CD4-positive, alpha-beta T cell treated with Interleukin-6 at 100 ng/mL for 8 hours (primary cell): ENCODE data around the gene PWWP2B.

Experiments
- DNase-seq: peaks from one replicate; pipeline ENCODE4 v3.0.0-alpha.2; 2020; ENCODE audit warnings: mixed read lengths, low spot score

The PWWP2B gene

GRCh38 chr10:132397036-132397541 is at the start of gene PWWP2B:
Gene PWWP2B, plus strand, starts transcription at chr10:132397200. Its CDS starts 27 bp downstream, at chr10:132397227.
- DNase-seq, result peak; percentile 38

GRCh38 chr10:132347211-132347930 is 49.6 kb upstream of the PWWP2B start:
- DNase-seq, result no peak

DNA sequence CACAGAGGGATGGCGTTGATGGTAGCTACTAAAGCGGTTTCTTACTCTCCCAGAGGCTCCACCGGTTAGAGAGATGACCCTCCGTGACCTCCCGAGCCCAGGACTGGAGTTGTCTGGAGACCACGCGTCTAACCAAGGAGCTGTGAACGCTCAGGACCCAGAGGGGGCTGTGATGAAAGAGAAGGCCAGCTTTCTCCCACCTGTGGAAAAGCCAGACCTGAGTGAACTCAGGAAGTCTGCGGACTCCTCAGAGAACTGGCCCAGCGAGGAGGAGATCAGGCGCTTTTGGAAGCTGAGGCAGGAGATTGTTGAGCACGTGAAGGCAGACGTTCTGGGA is 49.1 kb upstream of the PWWP2B start:
- DNase-seq, result no peak

- no peak for DNase-seq
These were observed 47.2 kb upstream of the PWWP2B start for GRCh38 chr10:132349766-132350165.

DNA sequence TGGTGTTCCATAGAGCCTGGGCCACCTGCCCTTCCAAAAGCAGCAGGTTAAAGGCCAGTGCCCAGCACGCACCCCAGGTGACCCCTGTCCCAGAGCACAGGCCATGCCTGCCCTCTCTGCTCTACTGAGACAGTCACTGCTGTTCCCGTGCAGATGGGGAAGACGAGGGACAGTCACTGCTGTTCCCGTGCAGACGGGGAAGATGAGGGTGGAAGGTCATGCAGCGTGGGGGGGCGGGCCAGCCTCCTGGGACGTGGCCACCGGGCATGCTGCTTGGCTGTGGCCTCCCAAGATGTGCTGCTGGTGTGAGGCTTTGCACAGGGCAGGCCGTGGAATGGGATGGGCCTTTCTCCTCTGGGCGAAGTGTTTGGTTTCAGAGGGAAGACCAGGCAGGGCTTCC is 46.6 kb upstream of the PWWP2B start:
- DNase-seq, result no peak

DNA sequence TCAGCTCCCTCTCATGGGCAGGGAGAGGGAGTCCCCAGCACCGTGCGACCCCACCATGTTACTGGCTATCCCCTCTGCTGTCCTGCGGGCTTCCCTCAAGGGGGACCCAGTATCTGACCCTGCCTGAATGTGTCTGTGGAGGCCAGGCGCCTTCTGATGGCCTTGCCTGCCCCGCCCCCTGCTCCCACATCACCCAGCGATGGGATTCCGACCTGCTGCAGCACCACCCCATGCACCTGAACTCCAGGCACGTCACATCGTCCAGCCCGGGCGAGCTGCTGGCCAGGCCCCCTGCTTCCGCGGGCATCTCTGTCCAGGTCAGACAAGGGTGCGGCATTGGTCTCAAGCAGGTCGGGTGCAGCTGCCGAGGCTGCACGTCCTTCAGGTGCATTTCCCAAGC is 46.1 kb upstream of the PWWP2B start:
- no peak for DNase-seq

DNA sequence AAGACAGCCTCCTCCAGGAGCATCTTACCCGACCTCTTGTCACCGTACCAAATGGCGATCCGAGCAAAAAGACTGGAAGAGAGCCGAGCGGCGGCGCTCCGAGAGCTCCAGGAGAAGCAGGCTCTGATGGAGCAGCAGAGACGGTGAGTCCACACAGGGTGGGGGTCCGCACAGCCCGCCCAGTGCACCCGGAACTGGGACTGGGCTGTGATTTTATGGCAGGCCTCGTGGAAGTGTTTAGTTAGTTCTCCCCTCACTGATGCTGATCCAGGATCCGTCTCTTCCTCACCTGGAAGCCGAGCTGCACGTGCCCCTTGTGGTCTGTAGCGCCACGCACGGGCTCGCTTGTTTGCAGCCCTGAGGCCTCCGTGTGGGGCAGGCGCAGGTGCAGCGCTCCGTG is 45.4 kb upstream of the PWWP2B start:
- DNase-seq, result no peak

DNA sequence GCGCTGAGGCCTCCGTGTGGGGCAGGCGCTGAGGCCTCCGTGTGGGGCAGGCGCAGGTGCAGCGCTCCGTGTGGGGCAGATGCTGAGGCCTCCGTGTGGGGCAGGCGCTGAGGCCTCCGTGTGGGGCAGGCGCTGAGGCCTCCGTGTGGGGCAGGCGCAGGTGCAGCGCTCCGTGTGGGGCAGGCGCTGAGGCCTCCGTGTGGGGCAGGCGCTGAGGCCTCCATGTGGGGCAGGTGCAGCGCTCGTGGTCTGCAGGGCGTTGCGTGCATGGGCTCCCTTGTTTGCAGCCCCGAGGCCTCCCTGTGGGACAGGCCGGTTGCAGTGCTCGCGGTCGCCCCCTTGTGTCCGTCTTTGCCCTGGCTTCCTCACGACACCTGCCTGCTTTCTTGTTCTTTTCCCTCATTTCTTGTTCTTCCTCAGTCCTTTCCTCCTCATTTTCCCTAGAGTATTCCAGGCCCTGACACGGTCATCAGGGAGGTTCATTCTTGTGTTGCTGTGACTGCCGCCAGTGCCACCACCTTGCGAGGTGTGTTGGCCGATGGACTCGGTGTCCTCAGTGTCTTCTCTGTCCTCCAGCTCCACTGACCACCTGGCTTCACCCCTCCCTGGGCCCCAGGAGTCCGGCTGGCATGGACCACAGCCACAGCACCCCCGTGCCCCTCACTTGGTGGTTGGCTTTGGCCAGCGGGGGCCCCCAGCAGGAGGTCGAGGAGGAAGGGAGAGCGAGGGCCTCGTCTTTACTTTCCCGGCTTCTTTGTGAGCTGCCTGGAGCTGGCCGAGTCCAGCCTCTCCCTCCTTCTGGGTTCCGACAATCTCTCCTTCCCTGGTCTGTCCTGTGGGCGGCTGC is 44.3 kb upstream of the PWWP2B start:
- DNase-seq, result peak; percentile 64

DNA sequence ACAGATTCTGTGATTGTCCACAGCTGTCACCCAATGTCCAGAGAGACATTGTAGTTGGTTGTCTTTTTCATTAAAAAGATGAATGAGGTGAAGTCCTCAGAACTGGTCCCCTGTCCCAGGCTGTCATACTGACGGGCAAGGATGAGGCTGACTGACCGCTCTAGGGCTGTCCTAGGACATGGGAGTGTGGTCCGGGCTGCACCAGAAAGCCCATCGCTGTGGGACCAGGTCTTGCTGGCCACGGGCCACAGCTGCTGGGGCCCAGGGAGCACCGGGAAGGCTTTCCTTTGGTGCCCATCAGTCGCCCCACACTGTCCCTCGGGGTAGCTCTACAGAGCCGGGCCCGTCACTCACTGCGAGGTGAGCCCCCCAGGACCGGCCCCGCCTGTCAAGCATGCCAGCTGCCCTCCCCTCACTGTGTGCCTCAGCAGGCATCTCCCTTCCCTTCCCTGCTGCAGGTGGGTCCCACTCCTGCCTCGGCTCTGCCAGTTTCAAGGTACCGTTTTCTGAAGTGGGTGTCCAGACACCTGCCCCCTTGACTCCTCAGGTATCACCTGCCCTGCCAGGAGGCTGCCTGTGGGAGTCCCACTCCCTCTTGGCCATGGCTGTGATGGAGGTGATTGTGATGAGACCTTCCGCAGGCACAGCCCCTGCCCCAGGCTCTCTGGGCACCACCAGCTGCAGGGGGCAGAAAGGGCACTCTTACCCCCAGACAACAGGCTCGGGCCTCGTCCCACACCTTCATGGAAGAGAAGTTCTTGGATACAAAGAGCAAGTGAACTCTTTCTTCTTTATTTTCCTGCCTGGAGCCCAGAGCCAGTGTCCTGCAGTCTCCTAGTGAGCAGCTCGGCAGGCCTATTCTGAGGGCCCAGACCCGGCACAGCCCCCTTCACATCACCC is 43.3 kb upstream of the PWWP2B start:
- no peak for DNase-seq

GRCh38 chr10:132354356-132355094 is 42.5 kb upstream of the PWWP2B start:
- DNase-seq, result no peak

- no peak for DNase-seq
These were observed 41.7 kb upstream of the PWWP2B start for GRCh38 chr10:132355297-132355696.

GRCh38 chr10:132355754-132356153 is 41.2 kb upstream of the PWWP2B start:
- no peak for DNase-seq

DNA sequence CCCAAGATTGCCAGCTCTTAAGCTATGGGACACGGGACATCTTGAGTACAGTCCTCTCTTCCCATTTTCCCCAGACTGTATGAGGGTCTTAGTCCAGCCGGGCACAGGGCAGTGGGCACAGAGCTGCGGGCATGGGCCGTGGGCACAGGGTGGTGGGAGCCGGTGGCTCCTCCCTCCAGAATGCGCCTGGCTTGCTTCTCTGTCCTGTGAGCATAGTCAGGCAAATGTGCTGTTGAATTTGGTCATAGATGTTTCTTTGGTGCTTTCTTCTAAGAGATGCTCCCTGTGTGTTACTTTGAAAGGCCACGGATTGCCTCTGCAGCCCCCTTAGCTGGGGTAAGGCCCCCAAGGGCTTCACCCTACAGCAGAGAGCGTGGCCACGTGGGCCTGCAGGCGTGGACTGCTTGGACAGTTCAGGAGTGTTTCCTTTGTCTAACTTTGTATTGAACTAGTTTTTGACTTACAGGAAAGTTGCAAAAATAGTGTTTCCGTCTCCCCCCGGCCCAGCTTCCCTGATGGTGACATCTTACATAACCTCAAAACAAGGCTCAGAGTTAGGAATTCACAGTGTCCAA is 40.3 kb upstream of the PWWP2B start:
- no peak for DNase-seq

DNA sequence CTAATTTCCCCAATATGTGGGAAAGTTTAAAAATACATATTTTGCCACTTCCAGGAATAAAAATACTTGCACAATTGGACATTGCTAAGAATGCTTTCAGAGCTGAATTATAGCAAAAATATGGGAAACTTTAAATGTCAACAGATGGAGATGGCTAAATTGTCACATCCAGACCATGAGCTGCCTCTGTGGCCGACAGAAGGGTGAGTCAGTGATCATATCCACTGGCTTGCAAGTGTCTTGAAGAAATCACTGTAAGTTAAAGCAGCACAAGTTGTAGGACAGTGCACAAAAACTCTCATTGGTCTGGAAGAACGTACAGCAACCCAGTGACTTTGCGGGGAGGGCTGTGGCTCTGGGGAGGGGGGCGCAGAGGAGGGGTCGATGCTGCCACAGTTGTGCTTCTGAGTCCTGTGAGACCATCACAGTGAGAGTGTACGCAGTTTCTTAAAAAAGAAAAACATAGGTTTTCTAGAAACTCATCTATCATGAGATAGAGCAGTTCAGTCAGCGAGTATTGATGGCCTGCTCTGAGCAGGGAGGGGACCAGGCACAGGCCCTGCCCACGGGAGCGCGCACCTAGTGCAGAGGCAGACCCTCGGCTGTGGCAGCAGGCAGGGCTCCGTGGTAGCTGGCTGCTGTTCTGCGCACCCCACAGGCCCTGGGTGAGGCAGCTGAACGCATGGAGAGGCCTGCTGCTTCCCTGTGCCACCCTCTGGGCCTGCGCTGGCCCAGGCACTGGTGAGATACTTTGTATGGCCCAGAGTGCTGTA is 39.5 kb upstream of the PWWP2B start:
- no peak for DNase-seq

GRCh38 chr10:132359305-132360040 is 37.5 kb upstream of the PWWP2B start:
- no peak for DNase-seq

DNA sequence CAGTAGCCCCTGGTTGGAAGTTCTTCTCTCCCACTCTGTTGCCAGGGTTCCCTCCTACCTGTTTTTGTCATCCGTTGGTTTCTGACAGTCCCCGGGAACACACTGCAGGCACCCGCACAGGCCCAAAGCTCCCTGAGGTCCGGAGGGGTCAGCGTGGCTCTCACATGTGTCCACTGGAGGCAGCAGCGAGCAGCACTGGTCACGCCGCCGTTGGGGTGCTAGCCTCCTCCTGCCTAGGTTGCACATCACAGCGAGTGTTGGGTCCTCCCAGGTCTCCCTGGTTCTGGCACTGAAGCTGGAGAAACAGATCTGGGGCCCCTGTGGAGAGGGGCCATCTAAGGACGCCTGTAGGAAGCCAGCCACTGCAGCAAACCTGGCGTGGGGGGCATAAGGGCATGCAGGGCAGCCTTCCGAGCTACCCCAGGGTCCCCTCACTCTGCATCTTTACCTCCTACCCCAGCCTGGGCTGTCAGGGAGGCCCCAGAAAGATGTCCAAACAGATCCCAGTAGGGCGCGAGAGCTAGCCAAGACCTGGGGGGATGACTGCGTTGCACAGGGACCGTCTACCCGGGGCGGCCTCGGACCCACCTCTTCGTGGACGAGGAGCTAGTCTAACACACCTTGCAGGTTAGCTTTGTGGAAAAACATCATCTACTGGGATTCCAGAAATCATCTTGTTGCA is 36.1 kb upstream of the PWWP2B start:
- no peak for DNase-seq

- DNase-seq, result no peak
These were observed 35.4 kb upstream of the PWWP2B start for GRCh38 chr10:132361581-132362101.

DNA sequence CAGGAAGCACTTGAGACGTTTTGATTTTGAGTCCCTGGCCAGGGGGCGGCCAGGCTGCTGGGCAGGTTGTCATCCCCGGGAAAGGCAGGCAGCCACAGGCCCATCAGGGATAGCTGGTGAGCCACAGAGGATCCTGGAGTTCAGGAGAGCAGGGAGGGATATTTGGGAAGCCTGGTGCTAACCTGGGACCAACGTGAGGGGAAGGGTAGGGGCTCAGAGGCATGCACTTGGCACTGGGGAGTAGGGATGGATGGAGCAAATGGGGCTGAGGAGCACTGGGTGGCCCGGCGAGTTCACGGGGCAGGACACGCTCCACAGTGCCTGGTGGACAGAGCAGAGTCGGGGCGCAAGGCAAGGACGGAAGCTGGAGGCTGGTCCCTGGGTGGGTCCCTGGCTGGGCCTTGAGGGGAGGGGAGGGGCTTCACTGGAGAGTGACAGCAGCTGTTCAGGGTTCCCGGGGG is 34.8 kb upstream of the PWWP2B start:
- DNase-seq, result no peak

- no peak for DNase-seq
These were observed 33.6 kb upstream of the PWWP2B start for GRCh38 chr10:132363376-132363775.
